H9 (cell line): ENCODE measurements around the gene CHST8. TPM values are rescaled to one million over a fixed set of nuclear protein-coding genes. Genes with fewer than 3 reads are reported as not detected.
A peak's percentile ranks its signal among the peaks of the same experiment; 100 is the strongest.

ENCODE experiments used
- DNase-seq: peaks from one replicate; pipeline ENCODE4 v3.0.0-alpha.2; 2017
- H2AFZ ChIP-seq: one replicate; pipeline ENCODE4 v1.6.1; 2013; ENCODE audit warnings: mild to moderate bottlenecking, low read length, control low read depth, moderate library complexity
- H2AK5ac ChIP-seq: 2 replicates; pipeline ENCODE4 v1.6.1; 2013; ENCODE audit warnings: low read length, control low read depth, mixed read lengths; ENCODE audit not compliant: insufficient read length
- H2BK120ac ChIP-seq: one replicate; pipeline ENCODE4 v1.6.1; 2013; ENCODE audit warnings: low read depth, mild to moderate bottlenecking, low read length, control low read depth, inconsistent platforms; ENCODE audit not compliant: poor library complexity, severe bottlenecking
- H2BK12ac ChIP-seq: 2 replicates; pipeline ENCODE4 v1.6.1; 2013; ENCODE audit warnings: low read length, control low read depth, mixed read lengths, low read depth; ENCODE audit not compliant: insufficient read length
- H2BK15ac ChIP-seq: 2 replicates; pipeline ENCODE4 v1.6.1; 2013; ENCODE audit warnings: low read depth, low read length, control low read depth
- H2BK20ac ChIP-seq: one replicate; pipeline ENCODE4 v1.6.1; 2013; ENCODE audit warnings: low read depth, mild to moderate bottlenecking, low read length, control low read depth, inconsistent platforms; ENCODE audit not compliant: poor library complexity, severe bottlenecking
- H2BK5ac ChIP-seq: 2 replicates; pipeline ENCODE4 v1.6.1; 2013; ENCODE audit warnings: low read length, control low read depth, mixed read lengths; ENCODE audit not compliant: insufficient read length
- H3K14ac ChIP-seq: 2 replicates; pipeline ENCODE4 v1.6.1; 2013; ENCODE audit warnings: low read length, control low read depth; ENCODE audit not compliant: insufficient read depth
- H3K18ac ChIP-seq: 2 replicates; pipeline ENCODE4 v1.6.1; 2013; ENCODE audit warnings: low read depth, mild to moderate bottlenecking, mixed read lengths, low read length, control low read depth; ENCODE audit not compliant: insufficient read length
- H3K23ac ChIP-seq: 2 replicates; pipeline ENCODE4 v1.6.1; 2013; ENCODE audit warnings: low read length, control low read depth, mixed read lengths, low read depth; ENCODE audit not compliant: insufficient read length
- H3K23me2 ChIP-seq: 2 replicates; pipeline ENCODE4 v1.6.1; 2013; ENCODE audit warnings: low read depth, mild to moderate bottlenecking, mixed read lengths, low read length, control low read depth; ENCODE audit not compliant: insufficient read length, poor library complexity, severe bottlenecking
- H3K27ac ChIP-seq: 2 replicates; pipeline ENCODE4 v1.5.1; 2013; ENCODE audit warnings: low read length, control low read depth, mixed read lengths, low read depth; ENCODE audit not compliant: insufficient read length
- H3K27me3 ChIP-seq: 2 replicates; pipeline ENCODE4 v1.6.1; 2013; ENCODE audit warnings: low read length, control low read depth, inconsistent platforms; ENCODE audit not compliant: insufficient read depth
- H3K4ac ChIP-seq: 2 replicates; pipeline ENCODE4 v1.6.1; 2013; ENCODE audit warnings: low read depth, mild to moderate bottlenecking, control low read depth, inconsistent platforms, low read length, moderate library complexity
- H3K4me1 ChIP-seq: 2 replicates; pipeline ENCODE4 v1.6.1; 2013; ENCODE audit warnings: low read length, control low read depth, inconsistent platforms; ENCODE audit not compliant: insufficient read depth
- H3K4me2 ChIP-seq: 2 replicates; pipeline ENCODE4 v1.6.1; 2013; ENCODE audit warnings: low read length, control low read depth, mixed read lengths; ENCODE audit not compliant: insufficient read length, insufficient read depth
- H3K56ac ChIP-seq: 2 replicates; pipeline ENCODE4 v1.6.1; 2013; ENCODE audit warnings: low read depth, mild to moderate bottlenecking, mixed read lengths, low read length, control low read depth; ENCODE audit not compliant: insufficient read length
- H3K79me1 ChIP-seq: 2 replicates; pipeline ENCODE4 v1.6.1; 2013; ENCODE audit warnings: low read depth, mild to moderate bottlenecking, moderate library complexity, low read length, control low read depth, inconsistent platforms; ENCODE audit not compliant: insufficient read depth, poor library complexity, severe bottlenecking
- H3K79me2 ChIP-seq: 2 replicates; pipeline ENCODE4 v1.6.1; 2013; ENCODE audit warnings: low read length, control low read depth, inconsistent platforms; ENCODE audit not compliant: insufficient read depth
- H3K9ac ChIP-seq: 2 replicates; pipeline ENCODE4 v1.6.1; 2013; ENCODE audit warnings: low read length, control low read depth, mixed read lengths; ENCODE audit not compliant: insufficient read length; ENCODE audit errors: extremely low read depth
- H3K9me3 ChIP-seq: one replicate; pipeline ENCODE4 v1.6.1; 2013; ENCODE audit warnings: low read depth, low read length, inconsistent platforms; ENCODE audit not compliant: control insufficient read depth
- H3T11ph ChIP-seq: one replicate; pipeline ENCODE4 v1.6.1; 2013; ENCODE audit warnings: mild to moderate bottlenecking, low read length, control low read depth, inconsistent platforms
- H4K20me1 ChIP-seq: one replicate; pipeline ENCODE4 v1.6.1; 2013; ENCODE audit not compliant: control insufficient read depth, insufficient read length, insufficient read depth
- H4K5ac ChIP-seq: 2 replicates; pipeline ENCODE4 v1.6.1; 2013; ENCODE audit warnings: low read depth, mild to moderate bottlenecking, mixed read lengths, low read length, control low read depth; ENCODE audit not compliant: insufficient read length
- H4K8ac ChIP-seq: replicated peaks from 2 replicates; pipeline ENCODE4 v1.6.1; 2013; ENCODE audit warnings: low read length, control low read depth, mixed read lengths, low read depth; ENCODE audit not compliant: insufficient read length
- H4K91ac ChIP-seq: 2 replicates; pipeline ENCODE4 v1.6.1; 2013; ENCODE audit warnings: low read depth, mild to moderate bottlenecking, moderate library complexity, mixed read lengths, low read length, control low read depth; ENCODE audit not compliant: insufficient read length
- H3K27ac Mint-ChIP-seq, 3 experiments: 2 replicates in 2 of 3; 3 replicates in 1 of 3; pipeline ENCODE4 v1.8.0; 2020 to 2021; ENCODE audit warnings: mixed read lengths in 3 of 3, mild to moderate bottlenecking in 1 of 3, moderate library complexity in 1 of 3
- H3K27me3 Mint-ChIP-seq: 2 replicates; pipeline ENCODE4 v1.8.0; 2021; ENCODE audit warnings: low read depth, mild to moderate bottlenecking, moderate library complexity, mixed read lengths
- H3K36me3 Mint-ChIP-seq, 3 experiments: 2 replicates in 2 of 3; 3 replicates in 1 of 3; pipeline ENCODE4 v1.8.0; 2020 to 2021; ENCODE audit warnings: low read depth in 3 of 3, mixed read lengths in 3 of 3; ENCODE audit not compliant: insufficient read depth in 1 of 3
- H3K4me1 Mint-ChIP-seq, 2 experiments: 2 replicates each; pipeline ENCODE4 v1.8.0; 2020; ENCODE audit warnings: mixed read lengths in 2 of 2
- H3K4me3 Mint-ChIP-seq, 2 experiments: 2 replicates in 1 of 2; 3 replicates in 1 of 2; pipeline ENCODE4 v1.8.0; 2020 to 2021; ENCODE audit warnings: mild to moderate bottlenecking in 2 of 2, mixed read lengths in 2 of 2, moderate library complexity in 1 of 2
- H3K9me3 Mint-ChIP-seq, 2 experiments: 2 replicates in 1 of 2; 3 replicates in 1 of 2; pipeline ENCODE4 v1.8.0; 2020; ENCODE audit warnings: mild to moderate bottlenecking in 2 of 2, mixed read lengths in 2 of 2, moderate library complexity in 1 of 2
- WGBS: extraction: QIAGEN DNeasy Blood & Tissue Kit; methylation state at CpG from one replicate; pipeline ENCODE4 v1.1.7; 2013; ENCODE audit warnings: missing lambda C conversion rate, low lambda C conversion rate, mixed read lengths; ENCODE audit not compliant: insufficient read length; ENCODE audit errors: extremely low coverage; 5-methylcytosine and 5-hydroxymethylcytosine counted together
- total RNA-seq: library from RNA; stranded (reverse); gene quantifications from 2 replicates; pipeline ENCODE4 v1.2.1, GENCODE V29; 2021
- TF ChIP-seq, protein P1 (sequence below): fragments of 200-600 bp; sonication (generic); conservative IDR thresholded peaks from 3 replicates; pipeline ENCODE4 v1.8.0; 2021; ENCODE audit warnings: antibody characterized with exemption, mild to moderate bottlenecking

CHST8 gene
- total RNA-seq, 1 experiment from 2014 or later, result 5.1 TPM

DNA sequence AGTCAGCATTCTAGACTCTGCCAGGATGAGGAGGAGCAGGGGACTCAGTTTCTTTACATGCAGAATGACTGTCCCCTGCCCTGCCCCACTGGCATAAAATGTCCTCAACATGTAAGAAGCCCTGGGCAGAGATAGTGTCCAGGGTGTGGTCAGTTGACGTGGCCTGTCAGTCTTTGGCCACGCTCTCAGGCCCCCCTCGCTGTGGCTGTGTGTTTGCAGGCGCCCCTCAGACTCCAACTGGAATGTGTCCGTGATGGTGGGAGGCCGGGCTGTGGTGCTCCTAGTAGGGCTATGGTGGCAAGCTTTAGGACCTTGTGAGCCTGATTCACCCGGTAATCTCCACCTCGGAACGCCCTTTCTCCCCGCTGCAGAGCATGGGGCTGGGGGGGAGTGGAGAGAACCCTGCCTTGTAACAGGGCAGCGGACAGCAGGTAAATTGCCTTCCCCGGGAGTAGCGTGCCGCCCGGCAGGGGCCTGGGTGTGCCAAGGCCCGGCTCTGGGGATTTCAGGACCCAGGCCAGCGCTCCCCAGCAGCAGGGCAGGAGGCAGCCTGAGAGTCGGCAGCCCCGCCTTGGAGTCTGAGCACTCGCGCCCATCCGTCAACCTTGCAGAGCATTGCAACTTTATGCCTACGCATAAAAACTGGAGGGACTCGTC, 62.3 kb downstream of the CHST8 start:
- Histone ChIP-seq H3K23me2 (no peaks in the 10 kb centered on the region), H2AK5ac (no peak overlapping the region), H3K18ac (no peak overlapping the region), H3T11ph (no peak overlapping the region), H3K14ac (no peak overlapping the region), H3K4ac (no peak overlapping the region), H2AFZ (no peak overlapping the region), H3K23ac (no peak overlapping the region), H4K91ac (no peak overlapping the region), H3K79me1 (no peaks in the 10 kb centered on the region), H3K27ac (no peak overlapping the region), H2BK120ac (no peak overlapping the region), H3K79me2 (no peaks in the 10 kb centered on the region), H2BK12ac (no peak overlapping the region), H3K9me3 (no peaks in the 10 kb centered on the region), H4K20me1 (no peaks in the 10 kb centered on the region), H3K56ac (no peak overlapping the region), H3K27me3 (no peaks in the 10 kb centered on the region), H2BK15ac (no peak overlapping the region), H3K4me1 (no peaks in the 10 kb centered on the region), H3K4me2 (peak overlapping the region; percentile 21), H3K9ac (no peak overlapping the region), H2BK5ac (no peak overlapping the region), H4K8ac (no peak overlapping the region), H4K5ac (no peak overlapping the region), H2BK20ac (no peak overlapping the region)
- peak; percentile 90 for DNase-seq
- TF ChIP-seq, protein P1, sequence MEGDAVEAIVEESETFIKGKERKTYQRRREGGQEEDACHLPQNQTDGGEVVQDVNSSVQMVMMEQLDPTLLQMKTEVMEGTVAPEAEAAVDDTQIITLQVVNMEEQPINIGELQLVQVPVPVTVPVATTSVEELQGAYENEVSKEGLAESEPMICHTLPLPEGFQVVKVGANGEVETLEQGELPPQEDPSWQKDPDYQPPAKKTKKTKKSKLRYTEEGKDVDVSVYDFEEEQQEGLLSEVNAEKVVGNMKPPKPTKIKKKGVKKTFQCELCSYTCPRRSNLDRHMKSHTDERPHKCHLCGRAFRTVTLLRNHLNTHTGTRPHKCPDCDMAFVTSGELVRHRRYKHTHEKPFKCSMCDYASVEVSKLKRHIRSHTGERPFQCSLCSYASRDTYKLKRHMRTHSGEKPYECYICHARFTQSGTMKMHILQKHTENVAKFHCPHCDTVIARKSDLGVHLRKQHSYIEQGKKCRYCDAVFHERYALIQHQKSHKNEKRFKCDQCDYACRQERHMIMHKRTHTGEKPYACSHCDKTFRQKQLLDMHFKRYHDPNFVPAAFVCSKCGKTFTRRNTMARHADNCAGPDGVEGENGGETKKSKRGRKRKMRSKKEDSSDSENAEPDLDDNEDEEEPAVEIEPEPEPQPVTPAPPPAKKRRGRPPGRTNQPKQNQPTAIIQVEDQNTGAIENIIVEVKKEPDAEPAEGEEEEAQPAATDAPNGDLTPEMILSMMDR, result no peak
- Mint-ChIP-seq H3K27me3 (peaks cover 32% of the 10 kb centered on the region), H3K4me3 (peak overlapping the region; percentile 55 to 79), H3K36me3 (no peaks in the 10 kb centered on the region), H3K27ac (no peak overlapping the region), H3K9me3 (no peaks in the 10 kb centered on the region), H3K4me1 (peaks cover 4 to 13% of the 10 kb centered on the region in 2 experiments)
- WGBS, result no CpG with 5 or more reads among the region's 24 CpGs
